T1000 (cell line): ENCODE measurements around the gene SNRPA.
A peak's percentile ranks its signal among the peaks of the same experiment; 100 is the strongest.

Experiments
- DNase-seq: peaks from one replicate; lab custom pipeline; 2025; ENCODE audit warnings: mixed read lengths; lab: John Stamatoyannopoulos, UW

The SNRPA gene

GRCh38 chr19:40750874-40751537 lies at the start of gene SNRPA:
TSS of gene SNRPA (plus strand) at chr19:40751203. CDS start at chr19:40751409, 206 bp downstream.
- peak; percentile 96 for DNase-seq

GRCh38 chr19:40701758-40702157 lies 49.2 kb upstream of the SNRPA start:
- DNase-seq = no peak

- DNase-seq = no peak
Observed at GRCh38 chr19:40702337-40703012, 48.5 kb upstream of the SNRPA start.

DNA sequence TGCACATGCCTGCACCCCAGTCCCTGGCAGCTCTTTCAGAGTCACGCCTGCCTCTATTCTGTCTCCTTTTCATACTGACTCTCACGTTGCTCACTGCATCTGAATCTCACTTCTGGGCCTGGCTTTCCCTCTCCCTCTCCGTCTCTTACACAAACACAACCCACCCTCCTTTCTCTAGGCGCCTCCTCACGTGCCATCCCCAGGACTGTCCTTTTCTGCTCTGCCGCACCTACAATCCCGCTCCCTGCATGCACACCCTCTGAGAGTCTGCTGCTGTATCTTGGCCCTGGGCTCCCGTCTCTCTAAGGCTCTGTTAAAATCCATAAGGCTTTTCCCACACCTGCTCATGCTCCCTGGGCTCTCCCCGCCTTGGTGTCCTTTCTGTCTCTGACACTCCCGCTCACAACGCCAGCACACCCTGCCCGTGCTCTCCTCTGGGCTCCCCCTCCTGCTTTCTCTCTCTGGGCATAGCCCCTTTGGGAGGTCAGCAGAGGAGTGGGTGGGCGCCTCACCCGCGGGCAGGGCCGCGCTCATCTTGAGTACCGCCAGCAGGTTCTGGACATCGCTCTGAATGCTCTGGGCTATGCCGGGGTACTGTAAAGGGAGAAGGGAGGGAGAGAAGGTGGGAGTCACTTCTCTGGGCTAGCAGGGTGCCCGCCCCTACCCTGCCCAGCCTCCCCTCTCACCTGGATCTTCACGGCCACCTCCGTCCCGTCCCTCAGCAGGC lies 47.8 kb upstream of the SNRPA start:
- no peak for DNase-seq

- no peak for DNase-seq
Observed at GRCh38 chr19:40704491-40705361, 46.3 kb upstream of the SNRPA start.

- no peak for DNase-seq
Observed at GRCh38 chr19:40705362-40705651, 45.7 kb upstream of the SNRPA start.

- DNase-seq = no peak
Observed at GRCh38 chr19:40705950-40706619, 44.9 kb upstream of the SNRPA start.

- no peak for DNase-seq
Observed at GRCh38 chr19:40707615-40708014, 43.4 kb upstream of the SNRPA start.

- no peak for DNase-seq
Observed at GRCh38 chr19:40709817-40710216, 41.2 kb upstream of the SNRPA start.

GRCh38 chr19:40713939-40714338 lies 37.1 kb upstream of the SNRPA start:
- DNase-seq = no peak

- DNase-seq = peak; percentile 87
Observed at GRCh38 chr19:40714441-40715299, 36.3 kb upstream of the SNRPA start.

DNA sequence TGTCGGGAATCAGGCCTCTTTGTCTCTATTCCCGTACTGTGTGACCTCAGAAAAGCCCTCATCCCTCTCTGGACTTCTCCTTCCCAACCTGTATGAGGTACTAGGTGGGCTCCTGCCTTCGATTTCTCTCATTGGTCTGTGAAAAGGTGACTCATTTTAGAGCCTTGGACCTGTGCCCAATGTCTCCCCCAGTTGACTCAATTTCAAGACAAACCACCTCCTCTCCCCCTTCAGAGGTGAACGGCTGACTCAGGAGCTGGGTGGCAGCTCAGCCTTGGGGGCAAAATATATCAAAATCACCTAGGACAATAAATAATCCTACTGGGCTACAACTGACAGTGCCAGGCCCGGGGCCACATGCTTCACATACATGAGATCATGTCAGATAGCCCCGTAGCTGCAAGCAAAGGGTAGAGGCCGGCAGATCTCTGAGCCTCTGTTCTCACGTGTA lies 34.9 kb upstream of the SNRPA start:
- DNase-seq = peak; percentile 84

DNA sequence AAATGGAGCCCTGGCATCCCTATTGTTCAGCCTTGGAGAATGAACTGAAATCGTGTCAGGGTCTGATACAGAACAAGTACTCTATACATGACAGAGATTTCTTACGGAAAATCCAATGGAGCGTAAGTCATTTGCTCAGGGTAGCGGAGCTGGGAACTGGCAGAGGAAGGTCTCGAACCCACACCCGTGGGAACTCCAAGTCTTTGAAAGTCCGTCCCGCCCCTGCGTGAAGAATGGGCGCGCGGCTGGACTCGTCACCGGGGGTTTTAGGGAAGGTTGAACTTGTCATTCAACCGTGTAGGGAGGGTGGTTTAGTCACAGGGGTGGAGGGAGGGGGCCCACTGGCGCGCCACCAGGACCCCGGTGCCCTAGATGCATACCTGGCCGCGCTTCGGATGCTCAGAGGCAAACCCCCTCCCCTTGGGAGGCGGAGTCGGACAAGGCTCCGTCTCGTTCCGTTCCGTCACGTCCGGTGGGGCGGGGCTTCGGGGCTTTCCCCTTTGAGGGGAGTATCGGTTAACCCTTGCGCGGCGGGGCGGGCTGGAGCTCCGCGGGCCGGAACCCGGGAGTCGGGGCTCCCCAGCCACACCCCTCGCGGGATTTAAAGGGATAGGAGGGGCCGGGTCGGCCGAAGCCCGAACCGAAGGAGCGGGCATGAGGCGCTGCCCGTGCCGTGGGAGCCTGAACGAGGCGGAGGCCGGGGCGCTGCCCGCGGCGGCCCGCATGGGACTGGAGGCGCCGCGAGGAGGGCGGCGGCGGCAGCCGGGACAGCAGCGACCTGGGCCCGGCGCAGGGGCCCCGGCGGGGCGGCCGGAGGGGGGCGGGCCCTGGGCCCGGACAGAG lies 34.3 kb upstream of the SNRPA start, which contains the start of the genes COQ8B and ITPKC:
COQ8B (minus strand) TSS at position 405 of the 843 bp plus-strand sequence. CDS start 2,254 bp downstream, outside the sequence.
ITPKC (plus strand) TSS at position 631 of the 843 bp plus-strand sequence; CDS start at position 655, 24 bp downstream.
- peak; percentile 93 for DNase-seq

GRCh38 chr19:40717325-40717879 lies 33.6 kb upstream of the SNRPA start:
- no peak for DNase-seq

DNA sequence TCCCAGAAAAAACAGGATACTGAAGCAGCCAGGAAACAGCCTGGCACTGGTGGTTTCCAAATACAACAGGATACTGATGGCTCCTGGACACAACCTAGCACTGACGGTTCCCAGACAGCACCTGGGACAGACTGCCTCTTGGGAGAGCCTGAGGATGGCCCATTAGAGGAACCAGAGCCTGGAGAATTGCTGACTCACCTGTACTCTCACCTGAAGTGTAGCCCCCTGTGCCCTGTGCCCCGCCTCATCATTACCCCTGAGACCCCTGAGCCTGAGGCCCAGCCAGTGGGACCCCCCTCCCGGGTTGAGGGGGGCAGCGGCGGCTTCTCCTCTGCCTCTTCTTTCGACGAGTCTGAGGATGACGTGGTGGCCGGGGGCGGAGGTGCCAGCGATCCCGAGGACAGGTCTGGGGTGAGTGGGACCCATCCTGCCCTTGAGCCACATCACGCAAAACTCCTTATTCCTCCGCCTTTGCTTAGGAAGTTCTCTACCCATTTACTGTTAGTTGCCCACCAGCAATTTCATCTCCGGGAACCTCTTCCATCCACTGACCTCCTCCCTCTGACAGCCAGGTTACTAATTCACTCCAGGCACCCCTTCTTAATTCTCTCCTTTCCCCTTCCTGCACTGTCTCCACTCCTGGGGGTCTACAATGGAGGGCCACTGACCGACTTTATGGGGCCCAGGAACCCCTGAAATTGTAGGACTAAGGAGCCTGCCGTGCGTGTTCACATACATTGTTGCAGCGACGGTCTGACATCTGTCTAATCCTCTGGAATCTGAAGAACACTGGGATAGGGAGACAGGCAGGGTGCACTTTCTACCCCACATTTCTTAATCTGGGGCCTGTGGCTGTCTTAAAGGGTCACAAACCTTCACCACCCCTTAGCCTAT lies 32.9 kb upstream of the SNRPA start:
- DNase-seq = no peak

GRCh38 chr19:40718774-40719391 lies 32.1 kb upstream of the SNRPA start:
- DNase-seq = no peak

DNA sequence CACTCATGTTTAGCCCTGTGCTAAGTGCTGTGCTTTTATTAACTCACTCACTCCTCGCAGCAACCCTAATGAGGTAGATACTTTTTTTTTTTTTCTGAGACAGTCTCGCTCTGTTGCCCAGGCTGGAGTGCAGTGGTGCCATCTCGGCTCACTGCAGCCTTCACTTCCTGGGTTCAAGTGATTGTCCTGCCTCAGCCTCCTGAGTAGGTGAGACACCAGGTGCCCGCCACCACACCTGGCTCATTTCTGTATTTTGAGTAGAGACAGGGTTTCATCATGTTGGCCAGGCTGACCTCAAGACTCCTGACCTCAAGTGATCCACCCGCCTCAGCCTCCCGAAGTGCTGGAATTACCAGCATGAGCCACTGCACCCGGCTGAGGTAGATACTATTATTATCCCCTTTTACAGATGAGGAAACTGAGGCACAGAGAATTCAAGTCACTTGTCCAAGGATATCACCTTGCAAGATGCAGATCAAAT lies 31.5 kb upstream of the SNRPA start:
- DNase-seq = no peak

GRCh38 chr19:40721140-40721486 lies 29.9 kb upstream of the SNRPA start:
- no peak for DNase-seq
